Gastroesophageal sphincter (tissue), 3 donors: ENCODE data around the gene GDF15.

Experiments
- CTCF ChIP-seq, 4 experiments: fragments of 200-600 bp in 2 of 4; fragments of 450-650 bp in 2 of 4; sonication (generic) in 1 of 4; IDR thresholded peaks; one replicate each; pipeline ENCODE4 v1.5.1; 2017 to 2019; ENCODE audit warnings: antibody characterized with exemption in 4 of 4, mild to moderate bottlenecking in 2 of 4, moderate library complexity in 2 of 4
- POLR2AphosphoS5 ChIP-seq: sonication (generic); formaldehyde crosslinking; IDR thresholded peaks from one replicate; pipeline ENCODE4 v1.6.1; 2017; ENCODE audit warnings: antibody characterized with exemption

- no peak for TF ChIP-seq CTCF (IDR thresholded peaks at IDR 0.05)
- no peak for TF ChIP-seq POLR2AphosphoS5
Observed at GRCh38 chr19:18346091-18346490, 39.9 kb upstream of the GDF15 start.
